Subcutaneous adipose tissue (tissue), 4 donors: Measurements from ENCODE around the gene FAM167B. TPM values are rescaled to one million over a fixed set of nuclear protein-coding genes. Genes with fewer than 3 reads are reported as not detected.

ENCODE experiments used
- total RNA-seq, 4 donors: library from RNA; depleted of rRNA; stranded (reverse); fragments of >200 nt; gene quantifications; one replicate each; pipeline ENCODE4 v1.1.0, GENCODE V29; 2016
- TF ChIP-seq, protein P1 (sequence below): fragments of 450-650 bp; IDR thresholded peaks from one replicate; pipeline ENCODE4 v1.5.1; 2016; ENCODE audit warnings: low read depth, mild to moderate bottlenecking, control low read depth, antibody characterized with exemption, moderate library complexity

The FAM167B gene
- total RNA-seq, 4 donors from 2014 or later = 0.85 to 5.5 (median 1.1) TPM

DNA sequence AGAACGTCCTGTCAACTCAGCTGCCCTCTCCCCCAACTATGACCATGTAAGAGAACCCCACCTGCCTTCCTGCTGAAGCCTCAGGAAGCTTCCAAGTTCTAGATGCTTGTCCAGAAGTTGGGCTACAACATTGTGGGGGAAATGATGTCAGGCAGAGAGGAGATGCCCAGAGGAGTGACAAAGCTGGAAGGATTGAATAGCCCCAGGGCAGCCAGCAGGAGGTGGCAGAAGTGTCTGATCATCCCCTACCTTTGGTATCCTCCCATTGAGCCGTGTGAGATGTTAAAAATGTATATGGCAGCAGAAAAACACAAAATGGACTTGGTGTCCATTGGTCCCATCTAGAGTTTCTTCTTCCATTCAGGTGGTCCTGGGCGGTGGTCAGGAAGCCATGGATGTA lies 18.3 kb upstream of the FAM167B start:
- TF ChIP-seq, protein P1, sequence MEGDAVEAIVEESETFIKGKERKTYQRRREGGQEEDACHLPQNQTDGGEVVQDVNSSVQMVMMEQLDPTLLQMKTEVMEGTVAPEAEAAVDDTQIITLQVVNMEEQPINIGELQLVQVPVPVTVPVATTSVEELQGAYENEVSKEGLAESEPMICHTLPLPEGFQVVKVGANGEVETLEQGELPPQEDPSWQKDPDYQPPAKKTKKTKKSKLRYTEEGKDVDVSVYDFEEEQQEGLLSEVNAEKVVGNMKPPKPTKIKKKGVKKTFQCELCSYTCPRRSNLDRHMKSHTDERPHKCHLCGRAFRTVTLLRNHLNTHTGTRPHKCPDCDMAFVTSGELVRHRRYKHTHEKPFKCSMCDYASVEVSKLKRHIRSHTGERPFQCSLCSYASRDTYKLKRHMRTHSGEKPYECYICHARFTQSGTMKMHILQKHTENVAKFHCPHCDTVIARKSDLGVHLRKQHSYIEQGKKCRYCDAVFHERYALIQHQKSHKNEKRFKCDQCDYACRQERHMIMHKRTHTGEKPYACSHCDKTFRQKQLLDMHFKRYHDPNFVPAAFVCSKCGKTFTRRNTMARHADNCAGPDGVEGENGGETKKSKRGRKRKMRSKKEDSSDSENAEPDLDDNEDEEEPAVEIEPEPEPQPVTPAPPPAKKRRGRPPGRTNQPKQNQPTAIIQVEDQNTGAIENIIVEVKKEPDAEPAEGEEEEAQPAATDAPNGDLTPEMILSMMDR = no peak

DNA sequence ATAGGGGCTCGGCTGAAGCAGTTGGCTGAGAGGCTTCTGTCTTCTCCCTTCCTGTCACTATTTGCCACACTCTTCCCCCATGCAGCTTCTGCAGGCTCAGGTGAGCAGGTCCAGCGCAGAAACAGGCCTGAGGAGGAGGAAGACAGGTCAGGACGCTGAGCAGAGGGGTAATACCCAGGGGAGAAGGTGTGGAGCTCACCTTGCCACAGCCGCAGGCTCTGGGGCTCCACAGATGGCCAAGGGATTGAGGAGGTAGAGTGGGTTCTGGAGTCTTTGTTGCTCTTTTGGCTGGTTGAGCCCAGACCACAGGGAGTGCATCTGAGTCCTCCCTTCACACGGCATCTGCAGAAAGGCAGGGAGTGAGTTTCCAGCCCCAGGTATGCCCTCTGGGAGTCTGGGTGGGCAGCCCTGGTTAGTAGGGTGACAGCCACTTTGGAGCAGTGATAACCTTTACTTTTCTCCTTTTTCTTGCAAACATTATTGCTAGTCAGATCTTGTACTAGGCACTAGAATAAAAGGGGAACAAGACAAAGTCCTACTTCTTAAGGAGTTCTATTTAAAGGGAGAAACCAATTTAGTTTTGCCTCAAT lies 15.1 kb upstream of the FAM167B start:
- TF ChIP-seq, protein P1 = no peak

DNA sequence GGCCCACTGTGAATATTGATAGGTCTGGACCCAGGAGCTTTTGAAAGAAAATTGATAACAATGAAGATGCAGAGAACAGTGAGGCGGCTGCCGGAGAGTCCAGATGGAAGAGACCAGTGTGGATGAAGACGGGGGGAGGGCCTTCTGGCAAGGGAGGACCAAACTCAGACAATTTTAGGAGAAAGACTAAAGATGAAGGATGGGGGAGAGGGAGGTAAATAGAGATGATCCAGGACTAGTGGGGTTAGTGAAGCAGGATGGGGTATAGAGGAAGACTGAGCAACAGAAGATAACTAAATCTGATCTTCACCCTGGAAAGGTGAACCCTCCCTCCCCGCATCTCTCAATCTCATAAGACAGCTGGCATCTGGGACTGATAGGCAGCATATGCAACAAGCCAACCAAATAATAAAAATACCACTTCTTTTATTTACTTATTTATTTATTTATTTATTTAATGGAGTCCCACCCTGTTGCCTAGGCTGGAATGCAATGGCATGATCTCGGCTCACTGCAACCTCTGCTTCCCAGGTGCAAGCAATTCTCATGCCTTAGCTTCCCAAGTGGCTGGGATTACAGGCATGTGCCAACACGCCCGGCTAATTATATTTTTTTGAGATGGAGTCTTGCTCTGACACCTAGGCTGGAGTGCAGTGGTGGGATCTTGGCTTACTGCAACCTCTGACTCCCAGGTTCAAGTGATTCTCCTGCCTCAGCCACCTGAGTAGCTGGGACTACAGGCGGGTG lies 14.3 kb upstream of the FAM167B start:
- TF ChIP-seq, protein P1 = no peak

DNA sequence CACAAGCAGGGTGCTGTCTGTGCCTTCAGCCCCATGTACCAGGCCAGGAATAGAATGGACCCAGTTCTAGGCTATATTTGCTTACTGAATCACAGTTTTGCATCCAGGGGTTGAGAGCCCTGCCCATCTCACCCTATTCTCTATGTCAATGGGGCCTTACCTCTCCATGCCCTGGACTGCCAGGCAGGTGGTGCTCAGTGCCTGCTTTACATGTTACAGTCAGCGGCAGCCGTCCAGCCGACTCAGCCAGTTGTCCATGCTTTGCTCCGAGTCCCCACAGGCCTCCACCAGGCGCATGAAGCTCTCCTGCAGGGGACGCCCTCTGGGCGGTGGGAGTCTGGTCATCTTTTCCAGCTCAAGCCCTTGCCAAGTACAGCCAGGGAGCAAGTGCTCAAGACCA lies 12.2 kb upstream of the FAM167B start:
- TF ChIP-seq, protein P1 = no peak

DNA sequence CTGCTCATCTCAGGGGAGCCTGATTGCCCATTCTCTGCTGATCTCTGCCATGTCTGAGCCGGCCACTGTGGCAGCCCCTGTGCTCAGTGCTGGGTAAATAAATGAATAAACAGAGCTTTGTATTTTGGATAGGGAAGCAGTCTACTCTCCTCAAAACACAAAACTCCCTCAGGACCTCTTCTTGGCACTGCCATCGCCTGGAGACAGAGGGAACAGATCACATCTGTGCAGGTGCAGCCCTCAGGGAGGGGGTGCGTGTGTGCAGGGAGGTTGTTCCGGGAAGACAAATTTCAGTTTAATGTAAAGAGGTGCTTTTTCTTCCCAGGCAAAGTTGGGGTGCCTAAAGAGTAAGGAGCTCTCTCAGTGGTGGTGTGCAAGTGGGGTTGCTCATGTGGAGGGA lies 7.7 kb upstream of the FAM167B start:
- TF ChIP-seq, protein P1 = no peak

DNA sequence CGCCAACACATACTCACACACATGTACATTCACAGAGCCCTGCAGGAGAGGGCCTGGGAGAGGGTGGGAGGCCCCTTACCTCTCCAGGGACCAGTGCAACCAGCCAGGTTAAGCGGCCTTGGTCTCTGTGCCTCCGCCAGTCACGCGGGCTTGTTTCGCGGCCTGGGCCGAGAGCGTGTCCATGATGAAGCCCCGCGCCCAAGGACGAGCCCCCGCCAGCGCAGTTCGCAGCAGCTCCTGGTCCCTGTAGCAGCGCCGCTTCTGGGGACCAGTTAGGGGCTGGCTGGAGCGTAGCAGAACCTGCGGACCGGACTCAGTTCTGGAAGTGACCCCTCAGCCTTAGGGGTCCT lies 7.3 kb upstream of the FAM167B start:
- TF ChIP-seq, protein P1 = no peak

DNA sequence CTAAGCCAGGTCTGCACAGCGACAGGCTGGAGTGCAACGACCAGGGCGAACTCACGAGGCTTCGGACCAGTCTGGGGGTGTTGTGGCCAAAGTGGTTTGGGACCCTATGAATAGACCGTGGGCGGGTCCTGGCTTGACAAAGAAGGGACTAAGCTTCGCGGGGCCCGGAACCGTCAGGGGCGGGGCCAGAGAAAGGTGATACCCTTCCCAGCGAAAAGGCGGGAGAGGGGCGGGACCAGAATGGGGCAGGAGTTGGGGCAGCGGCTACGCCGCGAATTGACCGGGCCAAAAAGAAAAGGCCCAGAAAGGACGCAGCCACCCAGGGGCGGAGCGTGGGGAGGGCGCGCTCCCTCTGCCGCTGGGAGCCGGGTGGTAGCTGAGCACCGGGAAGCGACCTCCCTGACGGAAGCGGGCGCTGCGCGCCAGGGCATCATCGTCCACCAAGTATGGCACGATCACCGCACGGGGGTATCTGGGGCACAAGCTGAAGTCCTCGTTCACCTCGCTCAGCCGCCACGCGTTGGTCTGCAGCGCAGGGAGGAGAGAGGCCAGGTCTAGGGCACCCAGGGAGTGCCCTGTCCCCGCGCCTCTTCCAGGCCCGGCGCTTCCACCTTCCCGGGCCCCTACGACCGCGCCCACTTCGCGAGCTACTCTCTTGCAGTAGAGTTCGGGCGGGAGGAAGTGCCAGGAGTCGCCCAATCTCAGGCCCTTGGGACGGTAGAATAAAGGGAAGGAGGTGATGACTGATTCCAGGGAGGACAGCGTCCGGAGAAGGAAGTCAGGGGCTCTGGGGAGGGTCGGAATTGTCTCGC lies 6.7 kb upstream of the FAM167B start:
- TF ChIP-seq, protein P1 = no peak
